Small intestine (tissue), 7 donors: ENCODE results near the gene METTL26. TPM values are rescaled to one million over a fixed set of nuclear protein-coding genes. Genes with fewer than 3 reads are reported as not detected.

Source experiments
- DNase-seq, 2 donors: peaks; one replicate each; pipeline versions ENCODE4 v3.0.0 to v3.0.0-alpha.2; 2013
- FAIRE-seq: peaks from 2 replicates; lab custom pipeline; 2012; peaks lifted over from hg19 to GRCh38; lab: Jason Lieb, UNC
- H3K27ac ChIP-seq, 3 donors: one replicate each; pipeline ENCODE4 v1.5.1; 2013; ENCODE audit warnings: low read length in 2 of 3, mild to moderate bottlenecking in 2 of 3, control low read depth in 1 of 3, inconsistent platforms in 1 of 3, low read depth in 1 of 3, moderate library complexity in 1 of 3
- H3K27me3 ChIP-seq, 3 donors: one replicate each; pipeline ENCODE4 v1.6.1; 2013; ENCODE audit warnings: low read length in 3 of 3, inconsistent platforms in 1 of 3; ENCODE audit not compliant: control insufficient read depth in 3 of 3, insufficient read depth in 3 of 3
- H3K36me3 ChIP-seq, 3 donors: one replicate each; pipeline ENCODE4 v1.6.1; 2013; ENCODE audit warnings: low read length in 3 of 3, inconsistent platforms in 1 of 3, low read depth in 1 of 3, mild to moderate bottlenecking in 1 of 3, moderate library complexity in 1 of 3; ENCODE audit not compliant: control insufficient read depth in 3 of 3, insufficient read depth in 2 of 3
- H3K4me1 ChIP-seq, 3 donors: one replicate each; pipeline ENCODE4 v1.6.1; 2013; ENCODE audit warnings: low read length in 2 of 3, inconsistent platforms in 1 of 3, low read depth in 1 of 3, mild to moderate bottlenecking in 1 of 3, moderate library complexity in 1 of 3; ENCODE audit not compliant: control insufficient read depth in 3 of 3, insufficient read depth in 2 of 3
- H3K4me3 ChIP-seq, 3 donors: one replicate each; pipeline ENCODE4 v1.5.1; 2013; ENCODE audit warnings: low read length in 3 of 3, control low read depth in 1 of 3, inconsistent platforms in 1 of 3, low read depth in 1 of 3, mild to moderate bottlenecking in 1 of 3, moderate library complexity in 1 of 3
- H3K9me3 ChIP-seq, 2 donors: one replicate each; pipeline ENCODE4 v1.6.1; 2013; ENCODE audit warnings: low read depth in 1 of 2, low read length in 1 of 2; ENCODE audit not compliant: control insufficient read depth in 2 of 2, insufficient read depth in 1 of 2
- WGBS, 3 donors: extraction: QIAGEN DNeasy Blood & Tissue Kit; methylation state at CpG; one replicate each; pipeline ENCODE4 v1.1.7; 2013; 5-methylcytosine and 5-hydroxymethylcytosine counted together
- polyA plus RNA-seq, 4 donors: library from polyadenylated mRNA; stranded (reverse) in 3 of 4; unstranded in 1 of 4; fragments of 200-250 nt in 3 of 4; fragments of 120-200 nt in 1 of 4; gene quantifications; one replicate each; pipeline versions ENCODE4 v1.2.1 to v1.2.3, GENCODE V29; 2013
- donor health status: healthy with polysubstance abuse.
- donor health status: control.
- donor health status: control.
- donor health status: Bipolar disorder and iron deficiency.
- donor health status: healthy.

Gene METTL26
- polyA plus RNA-seq, 4 donors, result 54.4 to 135 (median 113) TPM

- H3K27me3 ChIP-seq, result peaks cover 0 to 3% (median 0%) of the 10 kb centered on the region in 3 donors
- no peak overlapping the region for H3K4me3 ChIP-seq
- H3K9me3 ChIP-seq, result no peaks in the 10 kb centered on the region
- FAIRE-seq, result no peak
- H3K27ac ChIP-seq, result no peak overlapping the region
- H3K4me1 ChIP-seq, result peaks cover 3 to 32% (median 5%) of the 10 kb centered on the region in 3 donors
- WGBS, 3 donors, result 92 to 95% (median 95%) methylated on average over 17 to 21 of the region's 21 CpGs
- peaks cover 15 to 67% (median 21%) of the 10 kb centered on the region in 3 donors for H3K36me3 ChIP-seq
- DNase-seq, result no peak
Observed at GRCh38 chr16:672851-673250, 36.7 kb upstream of the METTL26 start.

GRCh38 chr16:672371-672770 lies 36.3 kb upstream of the METTL26 start:
- no peak overlapping the region for H3K4me3 ChIP-seq
- no peaks in the 10 kb centered on the region for H3K9me3 ChIP-seq
- WGBS, 3 donors, result 90 to 97% (median 92%) methylated on average over 17 to 19 of the region's 19 CpGs
- H3K27me3 ChIP-seq, result peaks cover 0 to 3% (median 0%) of the 10 kb centered on the region in 3 donors
- H3K27ac ChIP-seq, result no peak overlapping the region
- peaks cover 3 to 35% (median 5%) of the 10 kb centered on the region in 3 donors for H3K4me1 ChIP-seq
- peaks cover 15 to 71% (median 21%) of the 10 kb centered on the region in 3 donors for H3K36me3 ChIP-seq
- FAIRE-seq (no peak), DNase-seq (no peak)

- Histone ChIP-seq H3K4me1 (peaks cover 3 to 27% (median 5%) of the 10 kb centered on the region in 3 donors), H3K27ac (no peak overlapping the region), H3K9me3 (no peaks in the 10 kb centered on the region), H3K27me3 (peaks cover 0 to 3% (median 0%) of the 10 kb centered on the region in 3 donors), H3K4me3 (no peak overlapping the region), H3K36me3 (peaks cover 15 to 79% (median 21%) of the 10 kb centered on the region in 3 donors)
- DNase-seq (no peak), FAIRE-seq (no peak)
- 87 to 88% (median 88%) methylated on average over 36 to 40 of the region's 40 CpGs for WGBS, 3 donors
Observed at GRCh38 chr16:671353-672131, 35.4 kb upstream of the METTL26 start.

- no peak for DNase-seq
- Histone ChIP-seq H3K9me3 (no peaks in the 10 kb centered on the region), H3K4me3 (no peak overlapping the region), H3K4me1 (peaks cover 3 to 21% (median 5%) of the 10 kb centered on the region in 3 donors), H3K27ac (no peak overlapping the region), H3K27me3 (no peaks in the 10 kb centered on the region), H3K36me3 (peaks cover 15 to 84% (median 21%) of the 10 kb centered on the region in 3 donors)
- 93 to 96% (median 95%) methylated on average over 42 to 52 of the region's 52 CpGs for WGBS, 3 donors
- no peak for FAIRE-seq
Observed at GRCh38 chr16:670485-671352, 34.6 kb upstream of the METTL26 start.

- FAIRE-seq, result no peak
- no peak for DNase-seq
- Histone ChIP-seq H3K9me3 (no peaks in the 10 kb centered on the region), H3K27ac (no peak overlapping the region), H3K4me3 (no peak overlapping the region), H3K4me1 (peaks cover 0 to 14% (median 0%) of the 10 kb centered on the region in 3 donors), H3K27me3 (no peaks in the 10 kb centered on the region), H3K36me3 (peaks cover 15 to 81% (median 21%) of the 10 kb centered on the region in 3 donors)
- 91 to 97% (median 93%) methylated on average over 9 to 13 of the region's 13 CpGs for WGBS, 3 donors
Observed at GRCh38 chr16:669666-670065, 33.6 kb upstream of the METTL26 start.

- no peak for FAIRE-seq
- DNase-seq, result peak in 1 of 2 donors; percentile 39
Observed at GRCh38 chr16:668519-669171, 32.5 kb upstream of the METTL26 start.

GRCh38 chr16:667780-668518 lies 31.8 kb upstream of the METTL26 start, which contains the start of gene RHOT2:
Gene RHOT2, plus strand, starts transcription at chr16:668132. Its CDS starts 68 bp downstream, at chr16:668200.
- no peaks in the 10 kb centered on the region for H3K9me3 ChIP-seq
- H3K4me1 ChIP-seq, result peaks cover 0 to 10% (median 0%) of the 10 kb centered on the region in 3 donors
- peak within 1 kb of the TSS; percentile 87 to 95 (median 94) for H3K4me3 ChIP-seq
- WGBS, 3 donors, result 0 to 1% (median 0%) methylated on average over 53 to 78 of the region's 78 CpGs
- peak within 1 kb of the TSS; percentile 48 to 71 (median 61) for H3K27ac ChIP-seq
- FAIRE-seq (no peak), DNase-seq (peak; percentile 92 to 96)
- peaks cover 15 to 77% (median 19%) of the 10 kb centered on the region in 3 donors for H3K36me3 ChIP-seq
- H3K27me3 ChIP-seq, result no peaks in the 10 kb centered on the region

More at GRCh38 chr16:668519-669171, 32.5 kb upstream of the METTL26 start:
- peaks cover 15 to 78% (median 21%) of the 10 kb centered on the region in 3 donors for H3K36me3 ChIP-seq
- peaks cover 0 to 10% (median 0%) of the 10 kb centered on the region in 3 donors for H3K4me1 ChIP-seq
- H3K27me3 ChIP-seq, result no peaks in the 10 kb centered on the region
- peak overlapping the region; percentile 22 to 71 (median 61) for H3K27ac ChIP-seq
- 5 to 6% (median 5%) methylated on average over 35 to 50 of the region's 50 CpGs for WGBS, 3 donors
- H3K4me3 ChIP-seq, result peak overlapping the region; percentile 87 to 95 (median 94)
- H3K9me3 ChIP-seq, result no peaks in the 10 kb centered on the region
